Keratinocyte (primary cell): ENCODE results near the gene STOM. TPM values are rescaled to one million over a fixed set of nuclear protein-coding genes. Genes with fewer than 3 reads are reported as not detected.

Experiments used
- DNase-seq: peaks from one replicate; pipeline ENCODE4 v3.0.0-alpha.2; 2011; ENCODE audit warnings: low read depth, missing footprints, low spot score
- FAIRE-seq: peaks from 2 replicates; lab custom pipeline; 2011; peaks lifted over from hg19 to GRCh38; lab: Jason Lieb, UNC
- H2AFZ ChIP-seq: 2 replicates; pipeline ENCODE4 v1.6.0; 2012; ENCODE audit warnings: low read length, control low read depth, inconsistent platforms; ENCODE audit not compliant: control insufficient read depth
- H3K27ac ChIP-seq: 2 replicates; pipeline ENCODE4 v1.5.1; 2011; ENCODE audit warnings: low read length; ENCODE audit not compliant: control insufficient read depth, insufficient read depth
- H3K27me3 ChIP-seq: 3 replicates; pipeline ENCODE4 v1.6.0; 2011; ENCODE audit warnings: low read length; ENCODE audit not compliant: control insufficient read depth, insufficient read depth; ENCODE audit errors: extremely low read depth
- H3K36me3 ChIP-seq, 2 experiments: 2 replicates in 1 of 2; 3 replicates in 1 of 2; pipeline ENCODE4 v1.5.1; 2011; ENCODE audit warnings: low read length in 2 of 2, mild to moderate bottlenecking in 1 of 2; ENCODE audit not compliant: control insufficient read depth in 2 of 2, insufficient read depth in 2 of 2; ENCODE audit errors: extremely low read depth in 1 of 2
- H3K4me1 ChIP-seq: 3 replicates; pipeline ENCODE4 v1.5.1; 2011; ENCODE audit warnings: low read length; ENCODE audit not compliant: control insufficient read depth, insufficient read depth; ENCODE audit errors: extremely low read depth
- H3K4me2 ChIP-seq: 3 replicates; pipeline ENCODE4 v1.6.0; 2011; ENCODE audit warnings: low read depth, low read length; ENCODE audit not compliant: control insufficient read depth, insufficient read depth; ENCODE audit errors: extremely low read depth
- H3K4me3 ChIP-seq, 3 experiments: fragments of 200-600 bp in 1 of 3; sonication (generic) in 1 of 3; 2 replicates in 2 of 3; 3 replicates in 1 of 3; pipeline ENCODE4 v1.5.1; 2011 to 2016; ENCODE audit warnings: low read length in 3 of 3, mild to moderate bottlenecking in 3 of 3, control low read depth in 2 of 3, inconsistent platforms in 1 of 3, low read depth in 1 of 3, mixed read lengths in 1 of 3, mixed run types in 1 of 3, moderate library complexity in 1 of 3; ENCODE audit not compliant: control insufficient read depth in 2 of 3, insufficient read depth in 2 of 3; ENCODE audit errors: extremely low read depth in 1 of 3
- H3K79me2 ChIP-seq: 2 replicates; pipeline ENCODE4 v1.6.0; 2012; ENCODE audit warnings: low read length; ENCODE audit not compliant: control insufficient read depth, insufficient read depth
- H3K9ac ChIP-seq: 3 replicates; pipeline ENCODE4 v1.6.0; 2011; ENCODE audit warnings: low read length; ENCODE audit not compliant: control insufficient read depth, insufficient read depth; ENCODE audit errors: extremely low read depth
- H3K9me1 ChIP-seq: 3 replicates; pipeline ENCODE4 v1.6.0; 2011; ENCODE audit warnings: low read length; ENCODE audit not compliant: control insufficient read depth, insufficient read depth; ENCODE audit errors: extremely low read depth
- H3K9me3 ChIP-seq: 2 replicates; pipeline ENCODE4 v1.5.1; 2012; ENCODE audit warnings: low read depth, low read length; ENCODE audit not compliant: control insufficient read depth
- H4K20me1 ChIP-seq: 3 replicates; pipeline ENCODE4 v1.6.0; 2011; ENCODE audit warnings: low read length; ENCODE audit not compliant: control insufficient read depth, insufficient read depth; ENCODE audit errors: extremely low read depth
- CTCF ChIP-seq, 3 experiments: IDR thresholded peaks in 1 of 3; conservative IDR thresholded peaks in 1 of 3; optimal IDR thresholded peaks in 1 of 3; 2 replicates in 2 of 3; 3 replicates in 1 of 3; pipeline versions ENCODE3 to v1.5.1; 2011; ENCODE audit warnings: low read length in 3 of 3, mild to moderate bottlenecking in 3 of 3, moderate library complexity in 2 of 3, control low read depth in 1 of 3, inconsistent platforms in 1 of 3; ENCODE audit not compliant: insufficient read depth in 2 of 3; ENCODE audit errors: extremely low read depth in 1 of 3
- EZH2 ChIP-seq: IDR thresholded peaks from one replicate; pipeline ENCODE4 v1.6.1; 2012; ENCODE audit warnings: inconsistent platforms, mild to moderate bottlenecking, low read length, moderate library complexity
- dilution Hi-C: fragments of 300-500 bp; cut with MboI; formaldehyde crosslinking; loops from one replicate; pipeline ENCODE4 v1.7.0; 2020; ENCODE audit warnings: low sequenced_read_pairs; ENCODE audit not compliant: extremely low pct_ligation_motif_present
- polyA plus RNA-seq, 5 experiments: library from polyadenylated mRNA; depleted of rRNA in 3 of 5; stranded (reverse) in 3 of 5; stranded (forward) in 1 of 5; unstranded in 1 of 5; fragments of >200 nt; gene quantifications; 1 replicate in 1 of 5; 2 replicates in 3 of 5; 3 replicates in 1 of 5; pipeline versions ENCODE4 v1.2.1 to v1.2.3, GENCODE V29; 2011 to 2012; ENCODE audit warnings: missing spikeins in 2 of 5, low read depth in 1 of 5, low replicate concordance in 1 of 5

Gene STOM
- polyA plus RNA-seq, 1 donor (not counting 4 experiments of a cell fraction or from before 2014, with no cell fraction given) = 121 TPM

- H3K36me3 ChIP-seq = peaks cover 4 to 29% of the 10 kb centered on the region in 2 experiments
- H3K4me2 ChIP-seq = peak overlapping the region; percentile 80
- TF ChIP-seq CTCF (optimal IDR thresholded peaks at IDR 0.05 in 1 of 3, IDR thresholded peaks at IDR 0.05 in 1 of 3, conservative IDR thresholded peaks at IDR 0.05 in 1 of 3; ENCODE audit: extremely low read depth in 1 of 3, insufficient read depth in 2 of 3, low read length in 3 of 3) (no peak), EZH2 (no peak)
- no peaks in the 10 kb centered on the region for H3K27me3 ChIP-seq
- H3K27ac ChIP-seq = no peak overlapping the region
- H3K4me1 ChIP-seq = peaks cover 7% of the 10 kb centered on the region
- peak overlapping the region; percentile 27 to 36 (median 33) for H3K4me3 ChIP-seq
- DNase-seq (no peak), FAIRE-seq (no peak)
- H3K9ac ChIP-seq = peak overlapping the region; percentile 10
- H3K9me1 ChIP-seq = no peaks in the 10 kb centered on the region
- peak overlapping the region; percentile 48 for H2AFZ ChIP-seq
- H4K20me1 ChIP-seq = no peaks in the 10 kb centered on the region
- dilution Hi-C loops = no loop called here
- H3K9me3 ChIP-seq = no peaks in the 10 kb centered on the region
- H3K79me2 ChIP-seq = no peaks in the 10 kb centered on the region
These were observed 71.2 kb downstream of the STOM start for GRCh38 chr9:121298689-121299466.

GRCh38 chr9:121298016-121298538 is 72.0 kb downstream of the STOM start:
- no peaks in the 10 kb centered on the region for H3K27me3 ChIP-seq
- TF ChIP-seq EZH2 = no peak
- no peak for TF ChIP-seq CTCF (optimal IDR thresholded peaks at IDR 0.05 in 1 of 3, IDR thresholded peaks at IDR 0.05 in 1 of 3, conservative IDR thresholded peaks at IDR 0.05 in 1 of 3; ENCODE audit: extremely low read depth in 1 of 3, insufficient read depth in 2 of 3, low read length in 3 of 3)
- H3K4me1 ChIP-seq = peaks cover 7% of the 10 kb centered on the region
- H3K36me3 ChIP-seq = peaks cover 0 to 22% of the 10 kb centered on the region in 2 experiments
- H4K20me1 ChIP-seq = no peaks in the 10 kb centered on the region
- H3K4me2 ChIP-seq = no peak overlapping the region
- FAIRE-seq (no peak), DNase-seq (no peak)
- H3K27ac ChIP-seq = no peak overlapping the region
- no peak overlapping the region for H3K9ac ChIP-seq
- dilution Hi-C loops = no loop called here
- H3K9me1 ChIP-seq = no peaks in the 10 kb centered on the region
- no peaks in the 10 kb centered on the region for H3K79me2 ChIP-seq
- no peak overlapping the region for H2AFZ ChIP-seq
- no peaks in the 10 kb centered on the region for H3K9me3 ChIP-seq
- no peak overlapping the region for H3K4me3 ChIP-seq
